22Rv1 (cell line): Measurements from ENCODE around the gene LHFPL2.

Source experiments
- ZFX ChIP-seq: fragments of 450-650 bp; IDR thresholded peaks from 2 replicates; pipeline ENCODE4 v1.6.1; 2017; ENCODE audit warnings: antibody characterized with exemption, borderline replicate concordance
- TF ChIP-seq, protein P1 (sequence below): fragments of 450-650 bp; IDR thresholded peaks from 2 replicates; pipeline ENCODE4 v1.5.1; 2017; ENCODE audit warnings: mild to moderate bottlenecking

DNA sequence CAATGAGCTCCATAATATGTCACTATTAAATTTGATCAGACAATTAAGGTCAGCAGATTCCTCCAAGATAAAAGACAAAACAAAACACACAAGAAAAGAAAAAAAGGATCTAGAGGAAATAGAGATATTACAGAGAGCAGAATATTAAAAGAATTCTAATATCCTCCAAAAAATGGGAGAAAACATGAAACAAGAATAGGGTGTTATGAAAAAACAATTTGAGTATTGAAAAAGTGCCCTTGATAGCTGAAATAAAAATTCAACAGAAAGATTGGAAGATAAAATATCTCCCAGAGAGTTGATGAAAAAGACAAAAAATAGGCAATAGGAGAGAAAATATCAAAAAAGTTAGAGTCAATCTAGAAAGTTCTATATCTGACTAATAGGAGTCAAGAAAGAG is 44.8 kb upstream of the LHFPL2 start:
- TF ChIP-seq, protein P1, sequence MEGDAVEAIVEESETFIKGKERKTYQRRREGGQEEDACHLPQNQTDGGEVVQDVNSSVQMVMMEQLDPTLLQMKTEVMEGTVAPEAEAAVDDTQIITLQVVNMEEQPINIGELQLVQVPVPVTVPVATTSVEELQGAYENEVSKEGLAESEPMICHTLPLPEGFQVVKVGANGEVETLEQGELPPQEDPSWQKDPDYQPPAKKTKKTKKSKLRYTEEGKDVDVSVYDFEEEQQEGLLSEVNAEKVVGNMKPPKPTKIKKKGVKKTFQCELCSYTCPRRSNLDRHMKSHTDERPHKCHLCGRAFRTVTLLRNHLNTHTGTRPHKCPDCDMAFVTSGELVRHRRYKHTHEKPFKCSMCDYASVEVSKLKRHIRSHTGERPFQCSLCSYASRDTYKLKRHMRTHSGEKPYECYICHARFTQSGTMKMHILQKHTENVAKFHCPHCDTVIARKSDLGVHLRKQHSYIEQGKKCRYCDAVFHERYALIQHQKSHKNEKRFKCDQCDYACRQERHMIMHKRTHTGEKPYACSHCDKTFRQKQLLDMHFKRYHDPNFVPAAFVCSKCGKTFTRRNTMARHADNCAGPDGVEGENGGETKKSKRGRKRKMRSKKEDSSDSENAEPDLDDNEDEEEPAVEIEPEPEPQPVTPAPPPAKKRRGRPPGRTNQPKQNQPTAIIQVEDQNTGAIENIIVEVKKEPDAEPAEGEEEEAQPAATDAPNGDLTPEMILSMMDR: no peak
- TF ChIP-seq ZFX: no peak
